ENCODE results near the gene WTIP.
"Not testable (repeated sequence)": the region's sequence is repeated elsewhere in the genome, so short reads cannot be mapped to it uniquely, and the experiment has no call there.

The WTIP gene

GRCh38 chr19:34480971-34481841 lies at the start of gene WTIP:
TSS of gene WTIP (plus strand) at chr19:34481758. CDS start at chr19:34481975, 217 bp downstream.
- in situ Hi-C loops (cut with MboI; ENCODE audit: low sequenced_read_pairs): no loop called here

- in situ Hi-C loops (cut with MboI; ENCODE audit: low sequenced_read_pairs): no loop called here
Observed at GRCh38 chr19:34432797-34433196, 48.8 kb upstream of the WTIP start.

DNA sequence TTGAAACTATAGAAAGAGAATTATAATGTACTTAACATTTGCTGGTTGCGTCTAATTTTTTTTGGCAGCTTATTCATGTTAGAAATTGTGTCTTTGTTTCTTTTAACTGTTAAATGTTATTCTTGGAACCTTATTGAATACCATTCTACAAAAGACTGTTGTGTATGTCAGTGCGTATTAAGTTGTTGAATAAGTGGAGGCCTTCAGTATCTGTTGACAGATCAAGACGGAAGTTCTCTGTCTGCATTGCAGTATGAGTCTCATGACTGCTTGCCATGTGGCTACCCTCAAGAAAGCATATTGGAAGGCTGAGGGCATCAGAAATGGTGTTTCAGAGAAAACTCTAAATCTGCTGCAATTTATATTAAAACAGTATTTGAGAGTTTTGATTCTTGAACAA lies 44.8 kb upstream of the WTIP start:
- in situ Hi-C loops (cut with MboI; ENCODE audit: low sequenced_read_pairs): no loop called here

GRCh38 chr19:34448191-34448590 lies 33.4 kb upstream of the WTIP start:
- in situ Hi-C loops (cut with MboI; ENCODE audit: low sequenced_read_pairs): no loop called here

GRCh38 chr19:34452723-34453122 lies 28.8 kb upstream of the WTIP start:
- in situ Hi-C loops (cut with MboI; ENCODE audit: low sequenced_read_pairs): no loop called here

DNA sequence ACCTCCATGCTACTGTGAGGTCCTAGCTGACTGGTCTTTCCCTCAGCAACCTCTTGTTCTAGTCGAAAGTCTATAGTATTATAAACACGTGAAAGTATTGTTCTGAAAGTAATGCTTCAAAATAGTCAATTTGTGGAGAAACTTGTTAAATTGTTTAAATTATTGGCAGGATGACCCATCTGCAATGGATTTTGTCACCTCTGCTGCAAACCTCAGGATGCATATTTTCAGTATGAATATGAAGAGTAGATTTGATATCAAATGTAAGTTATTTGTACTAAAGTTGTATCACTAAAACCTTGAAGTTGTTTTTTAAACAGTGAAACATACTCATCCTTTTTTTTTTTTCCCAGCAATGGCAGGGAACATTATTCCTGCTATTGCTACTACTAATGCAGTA lies 27.5 kb upstream of the WTIP start:
- in situ Hi-C loops (cut with MboI; ENCODE audit: low sequenced_read_pairs): no loop called here

DNA sequence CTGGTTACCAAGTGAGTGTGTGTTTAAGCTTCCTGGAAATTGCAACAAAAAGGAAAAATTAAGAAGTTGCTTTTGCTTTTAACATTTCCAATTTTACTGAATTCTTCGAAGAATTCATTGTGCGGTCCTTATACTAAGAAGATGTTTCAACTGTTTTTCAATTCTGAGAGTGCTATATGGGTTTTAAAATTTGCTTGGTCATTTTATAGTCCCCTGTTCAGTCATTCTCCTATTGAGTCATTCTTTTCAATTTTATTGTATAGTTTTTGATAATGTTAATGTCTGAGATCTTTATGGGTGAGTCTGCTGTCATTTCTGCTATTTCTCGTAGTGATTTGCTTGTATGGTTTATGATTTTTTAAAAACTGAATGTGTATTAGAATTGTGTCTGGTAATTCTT lies 26.9 kb upstream of the WTIP start:
- in situ Hi-C loops (cut with MboI; ENCODE audit: low sequenced_read_pairs): no loop called here

DNA sequence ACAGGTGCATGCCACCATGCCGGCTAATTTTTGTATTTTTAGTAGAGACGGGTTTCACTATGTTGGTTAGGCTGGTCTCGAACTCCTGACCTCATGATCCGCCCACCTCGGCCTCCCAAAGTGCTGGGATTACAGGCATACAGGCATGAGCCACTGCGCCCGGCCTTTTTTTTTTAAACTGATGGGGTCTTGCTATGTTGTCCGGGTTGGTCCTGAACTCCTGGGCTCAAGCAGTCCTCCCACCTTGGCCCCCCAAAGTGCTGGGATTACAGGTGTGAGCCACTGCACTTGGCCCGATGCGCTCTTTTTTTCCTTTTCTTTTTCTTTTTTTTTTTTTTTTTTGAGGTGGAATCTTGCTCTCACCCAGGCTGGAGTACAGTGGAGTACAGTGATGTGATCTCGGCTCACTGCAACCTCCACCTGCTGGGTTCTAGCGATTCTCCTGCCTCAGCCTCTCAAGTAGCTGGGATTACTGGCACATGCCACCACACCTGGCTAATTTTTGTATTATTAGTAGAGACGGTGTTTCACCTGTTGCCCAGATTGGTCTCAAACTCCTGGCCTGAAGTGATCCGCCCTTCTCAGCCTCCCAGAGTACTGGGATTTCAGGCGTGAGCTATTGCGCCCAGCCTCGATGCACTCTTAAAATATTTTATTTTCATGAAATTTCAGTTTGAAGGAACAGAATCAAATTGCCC lies 25.6 kb upstream of the WTIP start:
- in situ Hi-C loops (cut with MboI; ENCODE audit: low sequenced_read_pairs): not testable (repeated sequence)

DNA sequence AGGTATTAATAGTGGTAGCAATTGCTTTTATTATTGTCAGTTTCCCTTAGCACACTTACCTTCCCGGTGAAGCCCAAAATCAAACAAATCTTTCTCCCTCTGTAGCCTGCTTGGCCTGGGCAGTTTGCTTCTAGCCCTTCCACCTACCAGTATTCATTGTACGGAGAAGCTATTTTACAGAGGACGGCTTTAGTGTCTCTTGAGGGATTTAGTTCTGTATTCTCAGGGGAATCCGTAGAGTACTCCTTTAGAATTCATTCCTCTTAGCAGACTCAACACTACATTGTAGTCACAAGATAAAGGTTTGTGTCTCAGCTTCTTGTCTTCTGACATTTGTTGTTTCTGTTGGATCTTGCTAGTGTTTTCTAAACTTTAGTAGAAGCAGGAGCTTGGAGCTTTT lies 24.1 kb upstream of the WTIP start:
- in situ Hi-C loops (cut with MboI; ENCODE audit: low sequenced_read_pairs): no loop called here

GRCh38 chr19:34458677-34459076 lies 22.9 kb upstream of the WTIP start:
- in situ Hi-C loops (cut with MboI; ENCODE audit: low sequenced_read_pairs): no loop called here

- in situ Hi-C loops (cut with MboI; ENCODE audit: low sequenced_read_pairs): no loop called here
Observed at GRCh38 chr19:34459614-34460013, 21.9 kb upstream of the WTIP start.

GRCh38 chr19:34461375-34462100 lies 20.0 kb upstream of the WTIP start:
- in situ Hi-C loops (cut with MboI; ENCODE audit: low sequenced_read_pairs): no loop called here

DNA sequence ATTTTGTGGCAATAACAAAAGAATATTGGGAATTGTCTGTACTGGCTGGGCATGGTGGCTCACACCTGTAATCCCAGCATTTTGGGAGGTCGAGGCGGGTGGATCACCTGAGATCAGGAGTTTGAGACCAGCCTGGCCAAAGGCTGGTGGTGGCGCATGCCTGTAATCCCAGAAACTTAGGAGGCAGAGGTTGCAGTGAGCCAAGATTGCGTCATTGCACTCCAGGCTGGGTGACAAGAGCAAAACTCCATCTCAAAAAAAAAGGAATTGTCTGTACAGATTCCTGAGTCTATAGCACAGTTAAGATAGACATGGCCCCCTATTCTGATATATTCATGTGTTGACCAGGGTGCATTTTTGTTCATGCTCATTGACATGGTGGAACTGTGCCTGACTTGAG lies 16.8 kb upstream of the WTIP start:
- in situ Hi-C loops (cut with MboI; ENCODE audit: low sequenced_read_pairs): not testable (repeated sequence)

DNA sequence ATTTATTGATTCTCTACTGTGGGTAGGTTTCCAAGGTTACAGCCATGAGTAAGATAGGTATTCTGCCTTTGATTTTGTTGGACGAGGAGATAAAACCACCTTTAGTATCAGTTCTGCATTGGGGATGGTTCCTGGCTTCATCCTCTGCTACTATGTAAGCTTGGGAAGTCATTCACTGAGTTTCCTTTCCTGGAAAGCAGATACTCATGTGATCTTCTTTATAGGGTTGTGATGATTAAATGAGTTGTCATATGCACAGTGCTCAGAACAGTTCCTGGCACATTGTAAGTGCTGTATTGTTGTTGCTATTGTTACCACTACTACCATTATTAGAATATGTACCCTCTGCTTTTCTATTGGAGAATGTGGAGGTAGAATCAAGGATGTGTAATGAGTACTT lies 13.1 kb upstream of the WTIP start:
- in situ Hi-C loops (cut with MboI; ENCODE audit: low sequenced_read_pairs): no loop called here

DNA sequence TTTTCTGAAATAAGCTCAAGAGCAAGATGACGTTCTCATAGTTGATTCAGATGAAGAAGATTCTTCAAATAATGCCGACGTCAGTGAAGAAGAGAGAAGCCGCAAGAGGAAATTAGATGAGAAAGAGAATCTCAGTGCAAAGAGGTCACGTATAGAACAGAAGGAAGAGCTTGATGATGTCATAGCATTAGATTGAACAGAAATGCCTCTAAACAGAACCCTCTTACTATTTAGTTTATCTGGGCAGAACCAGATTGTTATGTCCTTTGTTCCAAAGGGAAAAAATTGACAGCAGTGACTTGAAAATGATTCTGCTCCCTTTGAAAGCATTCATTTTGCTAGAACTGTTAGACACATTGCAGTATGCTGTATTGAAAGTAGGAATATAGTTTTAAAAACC lies 12.5 kb upstream of the WTIP start:
- in situ Hi-C loops (cut with MboI; ENCODE audit: low sequenced_read_pairs): not testable (repeated sequence)

GRCh38 chr19:34471906-34472700 lies 9.5 kb upstream of the WTIP start:
- in situ Hi-C loops (cut with MboI; ENCODE audit: low sequenced_read_pairs): no loop called here

DNA sequence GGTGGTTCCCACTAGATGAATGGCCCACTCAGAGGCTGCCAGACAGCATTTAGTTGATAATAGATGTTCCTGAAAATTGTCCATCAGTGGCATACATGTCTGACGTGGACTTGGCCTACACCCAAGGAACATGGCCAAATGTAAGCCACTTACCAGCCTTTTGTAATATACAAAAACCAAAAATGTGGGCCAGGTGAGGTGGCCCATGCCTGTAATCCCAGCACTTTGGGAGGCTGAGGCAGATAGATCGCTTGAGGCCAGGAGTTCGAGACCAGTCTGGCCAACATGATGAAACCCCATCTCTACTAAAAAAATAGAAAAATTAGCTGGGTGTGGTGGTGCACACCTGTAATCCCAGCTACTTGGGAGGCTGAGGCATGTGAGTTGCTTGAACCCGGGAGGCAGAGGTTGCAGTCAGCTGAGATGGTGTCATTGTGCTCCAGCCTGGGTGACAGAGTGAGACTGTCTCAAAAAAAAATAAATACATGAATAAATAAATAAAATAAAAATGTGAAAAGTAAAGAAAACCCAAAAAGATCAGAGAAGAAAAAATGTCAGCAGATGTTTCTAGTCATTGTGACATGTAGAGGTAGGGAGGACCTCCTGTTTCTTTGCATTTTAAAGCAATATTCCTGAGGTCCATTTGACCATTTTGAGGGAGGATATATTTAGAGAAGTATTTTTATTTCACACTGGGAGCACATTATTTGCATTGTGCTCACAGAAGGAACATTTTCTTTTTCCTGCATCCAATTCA lies 7.1 kb upstream of the WTIP start:
- in situ Hi-C loops (cut with MboI; ENCODE audit: low sequenced_read_pairs): no loop called here

DNA sequence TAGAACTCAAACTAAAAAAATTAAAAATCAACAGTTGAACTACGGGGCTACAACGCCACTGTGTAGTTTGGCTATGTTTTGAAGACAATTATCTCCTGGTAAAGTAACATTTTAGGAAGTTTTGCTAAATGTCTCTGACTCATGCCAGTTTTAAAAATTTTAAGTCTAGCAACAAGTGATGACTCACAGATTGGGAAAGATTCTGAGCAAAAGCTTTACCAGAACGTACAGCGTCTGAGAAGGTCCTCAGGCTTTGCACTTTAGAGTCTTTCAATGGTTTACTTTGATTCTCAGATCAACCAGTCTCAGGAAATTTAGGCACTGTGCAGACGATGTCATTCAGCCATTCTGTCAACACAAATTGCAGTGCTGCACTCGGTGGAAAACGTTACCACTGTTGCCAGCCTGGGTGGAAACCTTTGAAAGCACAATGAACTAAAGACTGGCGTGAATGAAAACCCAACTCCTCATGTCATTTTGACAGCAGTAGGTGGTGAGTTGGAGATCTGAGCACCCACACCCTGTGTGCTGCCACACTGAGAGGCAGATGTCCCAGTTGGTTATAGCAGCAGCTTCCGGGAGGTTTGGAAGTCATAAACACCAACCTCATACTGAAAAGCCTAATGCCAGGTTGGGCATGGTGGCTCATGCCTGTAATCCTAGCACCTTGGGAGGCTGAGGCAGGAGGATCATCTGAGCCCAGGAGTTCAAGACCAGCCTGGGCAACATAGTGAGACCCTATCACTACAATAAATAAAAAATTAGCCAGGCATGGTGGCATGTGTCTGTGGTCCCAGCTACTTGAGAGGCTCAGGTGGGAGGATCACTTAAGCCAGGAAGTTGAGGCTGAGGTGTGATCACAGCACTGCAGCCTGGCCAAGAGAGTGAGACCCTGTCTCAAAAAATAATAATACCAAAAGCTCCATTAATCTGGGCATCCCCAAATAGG lies 6.3 kb upstream of the WTIP start:
- in situ Hi-C loops (cut with MboI; ENCODE audit: low sequenced_read_pairs): no loop called here

DNA sequence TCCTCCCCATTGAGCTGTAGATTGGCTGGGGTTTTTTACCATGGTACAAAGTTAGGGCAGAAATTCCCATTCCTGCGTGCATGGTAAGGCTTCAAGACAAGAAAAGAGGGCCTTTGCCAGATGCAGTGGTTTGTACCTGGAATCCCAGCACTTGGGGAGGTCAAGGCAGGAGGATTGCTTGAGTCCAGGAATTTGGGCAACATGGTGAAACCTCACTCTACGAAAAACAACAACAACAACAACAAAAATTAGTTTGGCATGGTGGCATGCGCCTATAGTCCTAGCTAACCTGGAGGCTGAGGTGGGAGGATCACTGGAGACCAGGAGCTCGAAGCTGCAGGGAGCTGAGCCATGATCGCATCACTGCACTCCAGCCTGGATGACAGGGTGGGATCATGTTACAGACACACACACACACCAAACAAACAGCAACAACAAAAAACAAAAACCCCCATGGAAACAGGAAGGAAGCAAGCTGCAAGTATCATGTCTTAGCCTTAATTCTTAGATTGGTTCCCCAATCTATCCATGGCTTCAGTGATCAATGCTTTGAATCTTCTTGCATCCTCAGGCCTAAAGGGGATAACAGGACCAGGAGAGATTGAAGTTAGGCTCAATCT lies 5.5 kb upstream of the WTIP start:
- in situ Hi-C loops (cut with MboI; ENCODE audit: low sequenced_read_pairs): no loop called here

All from HL-60/S4 treated with phorbol 12-myristate 13-acetate at 8.2 ng/mL for 4 days and 3 days (cell line).